Dermis microvascular lymphatic vessel endothelial cell (primary cell): ENCODE measurements around the gene NCKAP5. TPM values are rescaled to one million over a fixed set of nuclear protein-coding genes. Genes with fewer than 3 reads are reported as not detected.
"Not testable (repeated sequence)": the region's sequence is repeated elsewhere in the genome, so short reads cannot be mapped to it uniquely, and the experiment has no call there.

ENCODE experiments used
- DNase-seq, 2 donors: peaks; one replicate each; pipeline versions ENCODE4 v3.0.0 to v3.0.0-alpha.2; 2010; ENCODE audit warnings: low read depth in 2 of 2
- total RNA-seq: library from RNA; depleted of rRNA; stranded (reverse); fragments of >200 nt; gene quantifications from 2 replicates; pipeline ENCODE4 v1.2.1, GENCODE V29; 2014

Gene NCKAP5
- total RNA-seq, 1 donor from 2014 or later = under 0.01 TPM

DNA sequence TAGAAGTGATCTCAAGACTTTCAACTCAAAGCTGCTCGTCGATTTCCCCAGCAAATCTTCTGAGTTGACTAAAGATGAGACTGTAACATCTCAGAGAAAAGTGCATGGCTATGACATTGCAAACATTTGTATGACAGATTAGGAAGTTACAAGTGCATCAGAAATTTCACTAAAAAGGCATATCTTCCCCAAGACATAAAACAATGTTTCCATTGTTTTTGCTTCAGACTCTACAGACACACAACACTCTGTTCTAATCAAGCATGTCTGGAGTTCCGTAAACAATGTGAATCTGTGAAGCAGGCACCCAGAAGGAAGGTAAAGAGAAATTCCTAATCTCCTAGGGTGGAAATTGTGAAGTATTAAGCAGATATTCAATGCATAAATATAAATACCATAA lies 753.6 kb downstream of the NCKAP5 start:
- DNase-seq = no peak

GRCh38 chr2:132813422-132813821 lies 754.8 kb downstream of the NCKAP5 start:
- no peak for DNase-seq

GRCh38 chr2:132811148-132811915 lies 756.9 kb downstream of the NCKAP5 start:
- no peak for DNase-seq

- not testable (repeated sequence) for DNase-seq
Measured at GRCh38 chr2:132809962-132810361, 758.3 kb downstream of the NCKAP5 start.

DNA sequence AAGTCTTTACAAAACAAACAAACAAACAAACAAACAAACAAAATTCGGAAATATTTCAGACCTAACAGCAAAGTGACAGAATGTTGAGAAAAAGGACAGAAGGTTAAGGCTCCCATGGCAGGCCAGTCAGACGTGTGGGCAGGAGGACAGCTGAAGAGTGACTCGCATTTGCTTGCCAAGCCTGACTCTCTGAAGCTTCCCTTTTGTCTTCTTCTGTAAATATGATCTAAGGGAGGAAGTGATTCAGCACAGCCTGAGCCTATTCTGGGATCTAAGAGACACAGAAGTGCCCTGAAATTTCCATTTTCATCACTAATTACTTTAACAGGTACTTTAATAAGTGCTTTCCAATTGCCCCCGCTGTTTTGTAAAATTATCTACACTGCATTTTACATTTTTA lies 764.2 kb downstream of the NCKAP5 start:
- peak in 1 of 2 donors; percentile 15 for DNase-seq

GRCh38 chr2:132798341-132798740 lies 769.9 kb downstream of the NCKAP5 start:
- DNase-seq = no peak

DNA sequence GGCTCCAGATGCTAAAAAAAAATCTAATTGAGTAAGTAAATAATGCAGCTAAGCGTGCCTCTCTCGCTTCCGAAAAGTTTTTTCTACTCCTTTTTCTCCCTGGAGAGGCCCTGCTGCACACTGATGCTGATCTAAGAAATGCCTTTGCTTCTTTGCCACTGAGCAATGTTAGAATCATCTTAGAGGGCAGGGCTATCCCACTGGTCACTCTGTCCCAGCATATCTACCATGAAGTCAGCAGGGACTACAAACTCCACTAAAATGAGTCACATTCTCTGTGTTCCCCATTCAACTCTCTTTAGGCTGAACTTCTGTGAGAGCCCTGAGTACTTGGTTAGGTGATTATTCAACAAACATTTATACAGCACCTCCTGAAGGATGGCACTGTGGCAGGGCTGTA lies 770.7 kb downstream of the NCKAP5 start:
- no peak for DNase-seq

DNA sequence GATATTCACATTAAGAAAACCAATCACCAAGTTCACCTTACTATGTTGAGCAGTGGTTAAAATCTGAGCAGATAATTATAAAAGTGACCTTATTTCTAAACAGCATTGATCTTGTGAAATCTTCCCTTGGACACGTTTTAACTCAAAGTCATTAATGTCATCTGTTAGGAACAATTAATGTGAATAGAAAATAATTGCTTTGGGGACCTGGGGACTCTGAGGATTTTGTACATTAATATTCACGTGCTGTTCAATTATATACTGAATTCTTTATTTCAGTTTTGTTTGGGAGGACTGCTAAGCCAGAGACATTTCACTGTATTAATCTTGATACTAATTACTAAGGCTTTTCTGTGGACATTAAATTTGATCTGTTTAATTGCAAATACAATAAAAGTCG lies 771.2 kb downstream of the NCKAP5 start:
- DNase-seq = no peak

DNA sequence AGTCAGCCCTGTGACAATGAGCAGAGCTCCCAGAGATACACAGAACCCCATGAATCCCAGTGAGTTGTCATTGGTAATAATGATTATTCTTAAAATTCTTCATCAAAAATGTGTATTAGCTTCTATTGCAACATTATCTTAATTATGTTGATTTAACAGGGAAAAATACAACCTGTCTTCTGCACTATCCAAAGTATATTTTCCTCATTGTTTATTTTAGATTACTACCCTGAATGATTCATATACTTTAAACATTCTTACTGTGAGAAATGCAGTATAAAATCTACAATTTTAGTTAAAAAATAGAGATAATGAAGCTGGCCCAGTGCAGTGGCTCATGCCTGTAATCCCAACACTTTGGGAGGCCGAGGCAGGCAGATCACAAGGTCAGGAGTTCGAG lies 773.0 kb downstream of the NCKAP5 start:
- no peak for DNase-seq

DNA sequence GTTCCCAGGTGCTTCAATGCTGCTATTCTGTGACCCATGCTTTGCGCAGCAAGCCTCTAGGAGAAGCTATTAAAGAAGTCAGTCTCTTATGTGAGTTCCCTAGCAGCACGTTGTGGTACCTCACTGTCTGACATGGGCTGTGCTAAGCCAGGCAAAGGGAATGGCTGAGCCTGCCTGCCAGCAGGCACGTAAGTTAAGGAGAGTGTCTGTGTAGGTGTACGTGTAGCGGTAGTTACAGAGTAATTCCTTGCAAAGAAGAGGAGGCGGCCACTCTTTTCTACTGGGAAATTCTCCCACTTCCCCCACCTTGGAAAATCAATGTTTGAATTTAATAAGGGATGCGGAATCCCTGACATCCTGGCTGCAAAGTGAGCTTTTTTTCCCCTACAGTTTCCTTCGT lies 774.7 kb downstream of the NCKAP5 start:
- no peak for DNase-seq

DNA sequence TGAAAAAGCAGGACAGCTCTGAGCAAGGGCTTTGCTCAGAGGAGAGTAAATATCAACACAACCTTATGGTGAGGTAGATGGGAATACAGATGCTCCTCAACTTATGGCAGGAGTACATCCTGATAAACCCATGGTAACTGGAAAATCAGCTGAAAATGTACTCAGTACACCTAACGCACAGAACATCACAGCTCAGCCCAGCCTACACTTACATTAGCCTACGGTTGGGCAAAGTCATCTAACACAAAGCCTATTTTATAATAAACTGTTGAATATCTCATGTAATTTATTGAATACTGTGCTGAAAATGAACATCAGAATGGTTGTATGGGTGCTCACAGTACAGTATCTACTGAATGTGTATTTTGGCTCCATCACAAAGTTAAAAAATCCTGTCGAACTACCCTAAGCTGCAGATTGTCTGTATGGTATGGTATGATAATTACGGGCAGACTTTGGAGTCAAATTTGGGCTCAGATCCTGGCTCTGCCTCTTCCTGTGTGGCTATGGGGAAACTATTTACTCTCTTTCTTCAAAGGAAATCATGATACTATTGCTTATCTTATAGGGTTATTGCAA lies 778.0 kb downstream of the NCKAP5 start:
- no peak for DNase-seq

GRCh38 chr2:132789066-132789465 lies 779.2 kb downstream of the NCKAP5 start:
- no peak for DNase-seq

GRCh38 chr2:132788310-132788838 lies 779.9 kb downstream of the NCKAP5 start:
- no peak for DNase-seq

- no peak for DNase-seq
Measured at GRCh38 chr2:132783883-132784282, 784.4 kb downstream of the NCKAP5 start.

GRCh38 chr2:132782176-132782783 lies 786.0 kb downstream of the NCKAP5 start:
- DNase-seq = no peak

DNA sequence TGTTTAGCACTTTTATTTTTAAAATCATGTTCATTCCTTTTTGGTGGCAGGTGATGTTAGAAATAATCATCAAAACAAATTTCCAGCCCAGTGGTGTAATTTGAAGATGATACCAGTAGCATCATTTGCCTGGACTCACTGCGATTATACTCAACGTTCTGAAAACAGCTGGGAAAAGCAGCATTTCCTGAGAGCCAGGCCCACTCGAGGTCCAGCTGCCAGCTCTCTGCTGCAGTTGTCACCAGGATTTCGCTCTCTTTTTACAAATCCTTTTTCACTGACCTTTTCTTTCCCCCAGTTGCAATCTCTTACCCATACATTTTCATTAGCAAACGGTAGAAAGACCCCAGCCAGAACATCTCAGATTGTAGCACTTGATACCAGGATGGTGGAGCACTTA lies 787.6 kb downstream of the NCKAP5 start:
- DNase-seq = no peak

- DNase-seq = no peak
Measured at GRCh38 chr2:132779206-132779721, 789.0 kb downstream of the NCKAP5 start.

GRCh38 chr2:132776287-132776686 lies 792.0 kb downstream of the NCKAP5 start:
- DNase-seq = no peak

GRCh38 chr2:132774189-132774588 lies 794.1 kb downstream of the NCKAP5 start:
- DNase-seq = no peak

- no peak for DNase-seq
Measured at GRCh38 chr2:132773331-132773730, 794.9 kb downstream of the NCKAP5 start.

GRCh38 chr2:132772340-132772739 lies 795.9 kb downstream of the NCKAP5 start:
- DNase-seq = no peak

DNA sequence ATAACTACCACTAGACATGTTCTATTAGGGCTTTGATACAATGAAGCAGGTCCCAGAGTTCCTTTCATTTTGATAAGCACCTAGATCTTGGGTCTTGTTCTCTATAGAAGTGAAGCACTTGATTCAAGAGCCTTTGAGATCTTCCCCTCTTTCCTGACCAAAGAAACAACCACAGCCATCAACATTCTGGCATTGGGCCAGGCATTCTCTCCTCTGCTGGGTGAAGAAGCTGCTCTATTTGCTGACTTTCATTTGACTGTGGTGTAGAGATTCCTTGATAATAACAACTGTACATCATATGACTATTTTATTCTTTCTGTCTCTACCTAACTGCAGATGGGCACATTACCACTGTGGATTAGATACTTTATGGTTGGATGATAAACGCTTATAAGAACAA lies 801.7 kb downstream of the NCKAP5 start:
- DNase-seq = no peak
